ENCODE data around the gene PSMD14. TPM values are rescaled to one million over a fixed set of nuclear protein-coding genes. Genes with fewer than 3 reads are reported as not detected.

The PSMD14 gene
- total and polyA plus RNA-seq, 2 of the 13 experiments (the other 11 are each of a cell fraction or from before 2014, with no cell fraction given): 60.6 to 149 TPM

- TF ChIP-seq, protein P1, sequence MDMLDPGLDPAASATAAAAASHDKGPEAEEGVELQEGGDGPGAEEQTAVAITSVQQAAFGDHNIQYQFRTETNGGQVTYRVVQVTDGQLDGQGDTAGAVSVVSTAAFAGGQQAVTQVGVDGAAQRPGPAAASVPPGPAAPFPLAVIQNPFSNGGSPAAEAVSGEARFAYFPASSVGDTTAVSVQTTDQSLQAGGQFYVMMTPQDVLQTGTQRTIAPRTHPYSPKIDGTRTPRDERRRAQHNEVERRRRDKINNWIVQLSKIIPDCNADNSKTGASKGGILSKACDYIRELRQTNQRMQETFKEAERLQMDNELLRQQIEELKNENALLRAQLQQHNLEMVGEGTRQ (IDR thresholded peaks at IDR 0.05; ENCODE audit: low read depth, low read length): no peak
- TF ChIP-seq, protein P1 (CRISPR knock-in tag; IDR thresholded peaks at IDR 0.05; ENCODE audit: borderline replicate concordance): no peak; the same call in 1 of the 2 replicates
- TF ChIP-seq DDIT3 (CRISPR knock-in tag; IDR thresholded peaks at IDR 0.05) (no peak), CHCHD3 (CRISPR knock-in tag; IDR thresholded peaks at IDR 0.05) (no peak), MAF1 (CRISPR knock-in tag; IDR thresholded peaks at IDR 0.05; ENCODE audit: borderline replicate concordance) (0 out of 2 replicates have a peak, but pooled peaks have one; percentile 72), MBD4 (IDR thresholded peaks at IDR 0.05; ENCODE audit: borderline replicate concordance, low read length) (no peak), CEBPB (IDR thresholded peaks at IDR 0.05; ENCODE audit: borderline replicate concordance, low read depth, low read length) (no peak), ZNF225 (CRISPR knock-in tag; IDR thresholded peaks at IDR 0.05) (peak; percentile 98), RNF219 (CRISPR knock-in tag; IDR thresholded peaks at IDR 0.05) (peak; percentile 77), ZNF557 (CRISPR knock-in tag; IDR thresholded peaks at IDR 0.05) (no peak), HHEX (CRISPR knock-in tag; IDR thresholded peaks at IDR 0.05) (0 out of 2 replicates have a peak, but pooled peaks have one; percentile 45), ZNF224 (CRISPR knock-in tag; IDR thresholded peaks at IDR 0.05) (peak; percentile 22; the same call in 1 of the 2 replicates), PBX2 (CRISPR knock-in tag; IDR thresholded peaks at IDR 0.05) (no peak), RARA (CRISPR knock-in tag; IDR thresholded peaks at IDR 0.05) (peak; percentile 38; the same call in 1 of the 2 replicates)
- TF ChIP-seq, protein P2, sequence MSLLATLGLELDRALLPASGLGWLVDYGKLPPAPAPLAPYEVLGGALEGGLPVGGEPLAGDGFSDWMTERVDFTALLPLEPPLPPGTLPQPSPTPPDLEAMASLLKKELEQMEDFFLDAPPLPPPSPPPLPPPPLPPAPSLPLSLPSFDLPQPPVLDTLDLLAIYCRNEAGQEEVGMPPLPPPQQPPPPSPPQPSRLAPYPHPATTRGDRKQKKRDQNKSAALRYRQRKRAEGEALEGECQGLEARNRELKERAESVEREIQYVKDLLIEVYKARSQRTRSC (CRISPR knock-in tag; IDR thresholded peaks at IDR 0.05; ENCODE audit: low read depth): peak; percentile 97; the same call in 1 of the 2 replicates
- TF ChIP-seq, protein P3, sequence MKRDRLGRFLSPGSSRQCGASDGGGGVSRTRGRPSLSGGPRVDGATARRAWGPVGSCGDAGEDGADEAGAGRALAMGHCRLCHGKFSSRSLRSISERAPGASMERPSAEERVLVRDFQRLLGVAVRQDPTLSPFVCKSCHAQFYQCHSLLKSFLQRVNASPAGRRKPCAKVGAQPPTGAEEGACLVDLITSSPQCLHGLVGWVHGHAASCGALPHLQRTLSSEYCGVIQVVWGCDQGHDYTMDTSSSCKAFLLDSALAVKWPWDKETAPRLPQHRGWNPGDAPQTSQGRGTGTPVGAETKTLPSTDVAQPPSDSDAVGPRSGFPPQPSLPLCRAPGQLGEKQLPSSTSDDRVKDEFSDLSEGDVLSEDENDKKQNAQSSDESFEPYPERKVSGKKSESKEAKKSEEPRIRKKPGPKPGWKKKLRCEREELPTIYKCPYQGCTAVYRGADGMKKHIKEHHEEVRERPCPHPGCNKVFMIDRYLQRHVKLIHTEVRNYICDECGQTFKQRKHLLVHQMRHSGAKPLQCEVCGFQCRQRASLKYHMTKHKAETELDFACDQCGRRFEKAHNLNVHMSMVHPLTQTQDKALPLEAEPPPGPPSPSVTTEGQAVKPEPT (CRISPR knock-in tag; IDR thresholded peaks at IDR 0.05; ENCODE audit: low read depth): peak; percentile 52; the same call in 1 of the 2 replicates
- TF ChIP-seq, protein P4, sequence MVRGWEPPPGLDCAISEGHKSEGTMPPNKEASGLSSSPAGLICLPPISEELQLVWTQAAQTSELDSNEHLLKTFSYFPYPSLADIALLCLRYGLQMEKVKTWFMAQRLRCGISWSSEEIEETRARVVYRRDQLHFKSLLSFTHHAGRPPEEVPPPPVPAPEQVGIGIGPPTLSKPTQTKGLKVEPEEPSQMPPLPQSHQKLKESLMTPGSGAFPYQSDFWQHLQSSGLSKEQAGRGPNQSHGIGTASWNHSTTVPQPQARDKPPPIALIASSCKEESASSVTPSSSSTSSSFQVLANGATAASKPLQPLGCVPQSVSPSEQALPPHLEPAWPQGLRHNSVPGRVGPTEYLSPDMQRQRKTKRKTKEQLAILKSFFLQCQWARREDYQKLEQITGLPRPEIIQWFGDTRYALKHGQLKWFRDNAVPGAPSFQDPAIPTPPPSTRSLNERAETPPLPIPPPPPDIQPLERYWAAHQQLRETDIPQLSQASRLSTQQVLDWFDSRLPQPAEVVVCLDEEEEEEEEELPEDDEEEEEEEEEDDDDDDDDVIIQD (CRISPR knock-in tag; IDR thresholded peaks at IDR 0.05; ENCODE audit: low read depth): peak; percentile 95
Observed at GRCh38 chr2:161308178-161308955, at the start of gene PSMD14 (continued).

Measured in HepG2 (cell line).